ENCODE measurements around the gene TP53AIP1. TPM values are rescaled to one million over a fixed set of nuclear protein-coding genes. Genes with fewer than 3 reads are reported as not detected.

The TP53AIP1 gene
- total RNA-seq, 1 donor from 2014 or later = not detected

DNA sequence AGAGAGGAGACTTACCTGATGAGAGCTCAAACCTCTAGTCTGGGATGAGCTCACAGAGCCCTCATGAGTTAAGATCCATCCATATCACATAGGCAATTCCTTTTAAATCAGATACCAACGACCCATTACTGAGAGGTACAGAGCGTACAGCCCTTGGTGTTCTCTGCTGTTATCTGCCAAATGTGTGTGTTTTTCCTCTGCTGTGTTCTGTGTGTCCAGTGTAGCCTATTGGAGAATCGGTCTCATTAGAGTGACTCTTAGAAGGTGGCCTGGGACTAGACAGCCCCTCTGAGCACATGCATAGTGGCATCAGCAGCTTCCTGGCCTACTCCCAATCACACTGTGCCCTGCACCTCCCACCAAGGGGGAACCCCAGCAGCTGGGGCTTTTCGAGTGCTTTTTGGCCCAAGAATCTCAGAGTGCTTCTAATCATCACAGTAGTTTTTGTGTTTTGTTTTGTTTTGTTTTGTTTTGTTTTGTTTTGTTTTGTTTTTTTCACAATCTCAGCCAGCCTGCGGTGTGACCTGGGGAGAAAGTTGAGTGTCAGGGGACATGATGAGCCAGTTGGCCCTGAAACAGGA lies 25.4 kb downstream of the TP53AIP1 start:
- DNase-seq (ENCODE audit: low read depth) = no peak
- H3K27me3 ChIP-seq (ENCODE audit: control insufficient read depth, insufficient read depth, low read length) = peaks cover 7% of the 10 kb centered on the region
- no peak overlapping the region for H3K4me3 ChIP-seq (ENCODE audit: low read depth, low read length)
- TF ChIP-seq, protein P1, sequence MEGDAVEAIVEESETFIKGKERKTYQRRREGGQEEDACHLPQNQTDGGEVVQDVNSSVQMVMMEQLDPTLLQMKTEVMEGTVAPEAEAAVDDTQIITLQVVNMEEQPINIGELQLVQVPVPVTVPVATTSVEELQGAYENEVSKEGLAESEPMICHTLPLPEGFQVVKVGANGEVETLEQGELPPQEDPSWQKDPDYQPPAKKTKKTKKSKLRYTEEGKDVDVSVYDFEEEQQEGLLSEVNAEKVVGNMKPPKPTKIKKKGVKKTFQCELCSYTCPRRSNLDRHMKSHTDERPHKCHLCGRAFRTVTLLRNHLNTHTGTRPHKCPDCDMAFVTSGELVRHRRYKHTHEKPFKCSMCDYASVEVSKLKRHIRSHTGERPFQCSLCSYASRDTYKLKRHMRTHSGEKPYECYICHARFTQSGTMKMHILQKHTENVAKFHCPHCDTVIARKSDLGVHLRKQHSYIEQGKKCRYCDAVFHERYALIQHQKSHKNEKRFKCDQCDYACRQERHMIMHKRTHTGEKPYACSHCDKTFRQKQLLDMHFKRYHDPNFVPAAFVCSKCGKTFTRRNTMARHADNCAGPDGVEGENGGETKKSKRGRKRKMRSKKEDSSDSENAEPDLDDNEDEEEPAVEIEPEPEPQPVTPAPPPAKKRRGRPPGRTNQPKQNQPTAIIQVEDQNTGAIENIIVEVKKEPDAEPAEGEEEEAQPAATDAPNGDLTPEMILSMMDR (IDR thresholded peaks at IDR 0.05; ENCODE audit: insufficient read depth, low read length, poor library complexity, severe bottlenecking) = no peak
- H3K36me3 ChIP-seq (ENCODE audit: control insufficient read depth, insufficient read depth, low read length) = no peaks in the 10 kb centered on the region

DNA sequence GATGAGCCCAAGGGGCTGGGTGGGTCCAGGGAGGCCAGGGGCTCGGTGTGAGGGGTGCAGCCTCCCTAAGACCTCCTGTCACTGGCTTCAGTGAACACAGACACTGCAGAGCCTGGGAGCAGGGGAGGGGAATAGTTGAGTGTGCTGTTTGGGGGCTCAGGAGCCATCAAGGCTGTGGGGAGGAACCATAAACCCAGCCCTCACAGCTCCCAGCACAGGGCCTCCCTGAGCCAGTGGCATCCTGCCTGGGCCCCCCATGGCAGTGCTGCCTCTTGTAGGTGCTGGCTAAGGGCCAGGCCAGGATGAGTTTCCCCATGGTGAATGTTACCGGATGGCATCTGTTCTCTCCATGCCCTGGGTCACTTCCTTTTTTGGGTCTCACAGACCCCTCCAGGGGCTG lies 26.0 kb downstream of the TP53AIP1 start:
- H3K27me3 ChIP-seq (ENCODE audit: control insufficient read depth, insufficient read depth, low read length) = peaks cover 7% of the 10 kb centered on the region
- H3K4me3 ChIP-seq (ENCODE audit: low read depth, low read length) = no peak overlapping the region
- TF ChIP-seq, protein P1 (IDR thresholded peaks at IDR 0.05; ENCODE audit: insufficient read depth, low read length, poor library complexity, severe bottlenecking) = no peak
- H3K36me3 ChIP-seq (ENCODE audit: control insufficient read depth, insufficient read depth, low read length) = no peaks in the 10 kb centered on the region
- DNase-seq (ENCODE audit: low read depth) = no peak

DNA sequence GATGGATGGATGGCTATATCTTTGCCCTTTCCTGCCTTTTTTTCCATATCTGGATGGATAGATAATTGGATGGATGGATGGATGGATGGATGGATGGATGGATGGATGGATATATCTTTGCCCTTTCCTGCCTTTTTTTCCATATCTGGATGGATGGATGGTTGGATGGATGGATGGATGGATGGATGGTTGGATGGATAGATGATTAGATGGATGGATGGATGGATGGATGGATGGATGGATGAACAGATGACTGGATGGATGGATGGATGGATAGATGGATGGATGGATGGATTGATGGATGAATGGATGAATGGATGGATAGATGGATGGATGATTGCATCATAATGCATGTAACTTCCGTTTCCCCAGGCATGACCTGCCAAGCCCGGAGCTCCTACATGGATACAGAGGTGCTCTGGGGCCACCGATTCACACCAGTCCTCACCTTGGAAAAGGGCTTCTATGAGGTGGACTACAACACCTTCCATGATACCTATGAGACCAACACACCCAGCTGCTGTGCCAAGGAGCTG lies 26.6 kb downstream of the TP53AIP1 start:
- TF ChIP-seq, protein P1 (IDR thresholded peaks at IDR 0.05; ENCODE audit: insufficient read depth, low read length, poor library complexity, severe bottlenecking) = no peak
- Histone ChIP-seq H3K27me3 (ENCODE audit: control insufficient read depth, insufficient read depth, low read length) (peaks cover 7% of the 10 kb centered on the region), H3K4me3 (ENCODE audit: low read depth, low read length) (no peak overlapping the region), H3K36me3 (ENCODE audit: control insufficient read depth, insufficient read depth, low read length) (no peaks in the 10 kb centered on the region)
- no peak for DNase-seq (ENCODE audit: low read depth)

DNA sequence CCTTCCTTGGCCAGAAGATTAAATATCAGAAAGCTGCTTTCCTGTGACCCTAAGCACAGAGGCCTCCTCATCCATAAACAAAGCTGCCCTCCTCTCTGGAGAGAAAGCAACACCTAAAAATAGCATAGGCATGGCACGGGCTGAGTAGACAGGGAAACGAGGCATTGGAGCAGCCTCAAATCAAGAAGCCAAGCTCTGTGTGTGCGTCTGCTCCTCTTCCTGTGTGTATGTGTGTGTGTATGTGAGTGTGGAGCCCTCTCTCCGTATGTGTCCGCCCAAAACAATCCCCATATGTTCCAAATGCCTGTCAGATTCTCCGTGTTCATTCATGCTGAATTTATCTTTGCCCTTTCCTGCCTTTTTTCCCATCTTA lies 27.5 kb downstream of the TP53AIP1 start:
- TF ChIP-seq, protein P1 (IDR thresholded peaks at IDR 0.05; ENCODE audit: insufficient read depth, low read length, poor library complexity, severe bottlenecking) = no peak
- H3K36me3 ChIP-seq (ENCODE audit: control insufficient read depth, insufficient read depth, low read length) = no peaks in the 10 kb centered on the region
- no peak overlapping the region for H3K4me3 ChIP-seq (ENCODE audit: low read depth, low read length)
- H3K27me3 ChIP-seq (ENCODE audit: control insufficient read depth, insufficient read depth, low read length) = peaks cover 7% of the 10 kb centered on the region
- no peak for DNase-seq (ENCODE audit: low read depth)

DNA sequence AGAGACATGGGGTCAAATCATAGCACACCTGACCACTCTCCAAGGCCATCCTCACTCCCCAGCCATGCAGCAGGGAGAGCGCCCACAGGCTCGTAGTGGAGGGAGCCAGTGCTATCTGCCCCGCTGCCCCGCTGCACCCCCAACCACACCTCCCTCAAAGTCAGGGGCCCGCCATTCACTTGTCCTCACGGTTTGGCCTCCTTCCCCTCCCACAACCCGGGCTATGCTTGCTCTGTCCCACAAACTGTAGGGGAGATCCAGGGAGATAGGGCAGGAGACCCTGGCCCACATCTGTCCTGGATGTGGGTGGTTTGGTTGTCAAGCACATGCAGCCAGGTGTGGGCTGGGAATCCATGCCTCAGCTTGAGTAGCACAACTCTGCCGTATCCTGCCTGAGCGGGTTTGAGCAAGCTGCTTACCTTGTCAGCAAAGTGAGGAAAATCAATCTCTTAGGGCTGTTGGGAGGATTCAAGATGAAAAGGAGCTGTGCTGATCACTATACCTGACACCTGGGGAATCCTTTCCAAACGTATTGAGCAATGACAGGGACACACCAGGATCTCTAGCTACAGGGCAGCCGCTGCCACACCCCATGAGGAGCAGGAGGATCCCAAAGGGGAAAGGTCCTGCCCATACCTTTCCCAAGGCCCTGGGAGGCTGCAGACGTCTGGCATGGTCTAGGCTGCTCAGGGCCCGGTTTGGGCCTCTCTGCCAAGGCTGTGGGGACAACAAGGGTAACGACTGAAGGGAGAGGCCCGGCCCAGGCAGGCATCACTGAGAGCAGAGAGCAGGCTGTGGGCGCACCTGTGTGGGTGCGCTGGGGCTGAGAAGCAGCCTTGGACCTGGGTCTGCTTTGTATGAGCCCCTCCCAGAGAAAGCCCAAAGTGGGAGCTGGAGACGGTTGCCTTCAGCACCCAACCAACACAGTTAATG lies 28.2 kb downstream of the TP53AIP1 start:
- no peak overlapping the region for H3K4me3 ChIP-seq (ENCODE audit: low read depth, low read length)
- H3K27me3 ChIP-seq (ENCODE audit: control insufficient read depth, insufficient read depth, low read length) = peaks cover 7% of the 10 kb centered on the region
- DNase-seq (ENCODE audit: low read depth) = no peak
- TF ChIP-seq, protein P1 (IDR thresholded peaks at IDR 0.05; ENCODE audit: insufficient read depth, low read length, poor library complexity, severe bottlenecking) = no peak
- H3K36me3 ChIP-seq (ENCODE audit: control insufficient read depth, insufficient read depth, low read length) = no peaks in the 10 kb centered on the region

Measured in kidney epithelial cell (primary cell).